Measurements from ENCODE around the gene TPP2.

DNA sequence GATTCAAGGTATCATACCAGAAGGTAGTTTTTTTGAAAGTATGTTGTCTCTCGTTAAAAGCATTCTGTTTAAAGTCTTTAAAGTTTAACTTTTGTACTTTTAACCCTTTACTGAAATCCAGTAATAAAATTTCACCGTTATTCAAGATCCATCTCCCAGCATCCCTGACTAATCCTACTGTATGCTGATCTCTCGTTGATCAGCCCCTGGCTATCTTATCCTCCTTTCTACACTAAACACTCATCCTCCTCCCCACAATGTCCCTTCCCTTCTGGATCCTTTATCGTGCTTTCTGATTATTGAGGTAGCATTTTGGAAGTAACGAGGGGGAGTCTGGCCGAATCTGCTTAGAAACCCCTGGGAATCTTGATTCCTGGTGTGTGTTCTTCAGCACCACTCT, 1.3 kb downstream of the TPP2 start:
- TF ChIP-seq, protein P1, sequence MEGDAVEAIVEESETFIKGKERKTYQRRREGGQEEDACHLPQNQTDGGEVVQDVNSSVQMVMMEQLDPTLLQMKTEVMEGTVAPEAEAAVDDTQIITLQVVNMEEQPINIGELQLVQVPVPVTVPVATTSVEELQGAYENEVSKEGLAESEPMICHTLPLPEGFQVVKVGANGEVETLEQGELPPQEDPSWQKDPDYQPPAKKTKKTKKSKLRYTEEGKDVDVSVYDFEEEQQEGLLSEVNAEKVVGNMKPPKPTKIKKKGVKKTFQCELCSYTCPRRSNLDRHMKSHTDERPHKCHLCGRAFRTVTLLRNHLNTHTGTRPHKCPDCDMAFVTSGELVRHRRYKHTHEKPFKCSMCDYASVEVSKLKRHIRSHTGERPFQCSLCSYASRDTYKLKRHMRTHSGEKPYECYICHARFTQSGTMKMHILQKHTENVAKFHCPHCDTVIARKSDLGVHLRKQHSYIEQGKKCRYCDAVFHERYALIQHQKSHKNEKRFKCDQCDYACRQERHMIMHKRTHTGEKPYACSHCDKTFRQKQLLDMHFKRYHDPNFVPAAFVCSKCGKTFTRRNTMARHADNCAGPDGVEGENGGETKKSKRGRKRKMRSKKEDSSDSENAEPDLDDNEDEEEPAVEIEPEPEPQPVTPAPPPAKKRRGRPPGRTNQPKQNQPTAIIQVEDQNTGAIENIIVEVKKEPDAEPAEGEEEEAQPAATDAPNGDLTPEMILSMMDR (conservative IDR thresholded peaks at IDR 0.05): no peak
- TF ChIP-seq ZFX (IDR thresholded peaks at IDR 0.05): no peak
